Sigmoid colon (tissue), 7 donors: ENCODE measurements around the gene VPS33B. TPM values are rescaled to one million over a fixed set of nuclear protein-coding genes. Genes with fewer than 3 reads are reported as not detected.

Experiments
- DNase-seq: peaks from one replicate; pipeline ENCODE4 v3.0.0-alpha.2; 2019
- H3K27ac ChIP-seq, 4 donors: fragments of 200-600 bp; sonication (generic); one replicate each; pipeline ENCODE4 v1.5.1; 2016 to 2019; ENCODE audit warnings: mild to moderate bottlenecking in 1 of 4
- H3K27me3 ChIP-seq, 3 donors: fragments of 200-600 bp; sonication (generic); one replicate each; pipeline ENCODE4 v1.5.1; 2019; ENCODE audit warnings: mild to moderate bottlenecking in 1 of 3
- H3K36me3 ChIP-seq, 4 donors: fragments of 200-600 bp; sonication (generic); one replicate each; pipeline ENCODE4 v1.5.1; 2016 to 2019
- H3K4me1 ChIP-seq, 4 donors: fragments of 200-600 bp; sonication (generic); one replicate each; pipeline ENCODE4 v1.5.1; 2017 to 2019
- H3K4me3 ChIP-seq, 4 donors: fragments of 200-600 bp; sonication (generic); one replicate each; pipeline ENCODE4 v1.5.1; 2017 to 2019; ENCODE audit warnings: mild to moderate bottlenecking in 2 of 4, moderate library complexity in 1 of 4
- H3K9me3 ChIP-seq, 4 donors: fragments of 200-600 bp in 3 of 4; sonication (generic) in 3 of 4; one replicate each; pipeline versions ENCODE4 v1.5.1 to v1.6.1; 2013 to 2019
- EP300 ChIP-seq, 4 donors: sonication (generic); formaldehyde crosslinking; IDR thresholded peaks; one replicate each; pipeline ENCODE4 v1.6.1; 2017; ENCODE audit warnings: antibody characterized with exemption in 4 of 4
- POLR2A ChIP-seq, 2 donors: fragments of 450-650 bp; IDR thresholded peaks; one replicate each; pipeline ENCODE4 v1.6.1; 2016; ENCODE audit warnings: antibody characterized with exemption in 2 of 2, mild to moderate bottlenecking in 2 of 2, moderate library complexity in 2 of 2
- POLR2AphosphoS5 ChIP-seq, 4 donors: sonication (generic); formaldehyde crosslinking; IDR thresholded peaks; one replicate each; pipeline ENCODE4 v1.6.1; 2017; ENCODE audit warnings: antibody characterized with exemption in 4 of 4
- WGBS, 2 donors: extraction: QIAGEN DNeasy Blood & Tissue Kit; methylation state at CpG; one replicate each; pipeline ENCODE4 v1.1.7; 2013; 5-methylcytosine and 5-hydroxymethylcytosine counted together
- intact Hi-C: fragments of 100-400 bp; cut with DNase I; formaldehyde crosslinking; loops from one replicate; pipeline ENCODE4 v1.15.1; 2023
- polyA plus RNA-seq, 3 donors: library from polyadenylated mRNA; stranded (reverse); fragments of 200-250 nt; gene quantifications; one replicate each; pipeline ENCODE4 v1.2.3, GENCODE V29; 2013
- total RNA-seq, 4 donors: library from RNA; depleted of rRNA; stranded (reverse); fragments of >200 nt; gene quantifications; one replicate each; pipeline ENCODE4 v1.1.0, GENCODE V29; 2016
- TF ChIP-seq, protein P1 (sequence below), 4 experiments: fragments of 450-650 bp in 3 of 4; fragments of 200-600 bp in 1 of 4; IDR thresholded peaks; one replicate each; pipeline ENCODE4 v1.5.1; 2016 to 2019; ENCODE audit warnings: antibody characterized with exemption in 4 of 4, mild to moderate bottlenecking in 3 of 4, moderate library complexity in 2 of 4
- donor health status: healthy with polysubstance abuse.
- donor health status: Bipolar disorder and iron deficiency.
- donor health status: healthy.

Gene VPS33B
- total and polyA plus RNA-seq, 7 donors = 6.6 to 13.4 (median 8.3) TPM

DNA sequence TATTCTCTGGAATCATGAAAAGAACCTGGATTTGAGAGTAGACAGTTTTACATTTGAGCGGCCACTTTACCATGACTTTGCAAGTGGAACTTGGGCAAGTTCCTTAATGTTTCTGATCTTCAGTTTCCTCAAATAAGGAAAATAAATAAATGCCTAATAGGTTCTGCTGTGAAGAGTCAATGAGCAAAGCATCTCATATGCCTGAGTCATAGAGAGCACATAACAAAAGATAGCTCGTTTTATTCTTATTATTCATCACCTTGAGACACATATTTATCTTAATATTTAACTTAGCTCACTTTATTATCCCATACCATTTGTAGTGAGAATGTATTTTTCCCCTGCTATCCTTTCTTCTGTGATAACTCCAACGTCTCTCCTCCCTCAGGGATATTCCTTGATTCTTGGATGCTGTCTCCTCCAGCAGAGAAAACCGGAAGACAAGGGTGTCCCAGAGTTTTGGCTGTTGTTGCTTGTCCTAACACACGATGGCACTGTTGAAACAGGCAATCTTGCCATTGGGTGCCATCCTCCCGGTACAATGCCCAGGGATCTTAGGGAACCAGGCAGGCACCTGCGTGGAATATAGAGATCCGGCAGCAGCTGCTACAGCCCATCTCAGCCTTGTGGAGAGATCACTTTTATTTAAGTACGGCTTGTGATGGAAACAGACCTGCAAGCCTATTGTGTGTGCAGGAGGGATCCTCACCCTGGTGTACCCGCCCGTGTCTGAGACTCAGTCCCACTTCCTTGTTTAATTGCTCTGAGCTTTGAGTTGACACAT lies 33.3 kb upstream of the VPS33B start:
- H3K4me1 ChIP-seq = peaks cover 0 to 4% (median 0%) of the 10 kb centered on the region in 4 donors
- H3K4me3 ChIP-seq = no peak overlapping the region
- 14 to 24% methylated on average over 11 of the region's 11 CpGs for WGBS, 2 donors
- H3K27me3 ChIP-seq = peaks cover 0 to 53% (median 0%) of the 10 kb centered on the region in 3 donors
- no peaks in the 10 kb centered on the region for H3K36me3 ChIP-seq
- DNase-seq = peak; percentile 72
- intact Hi-C loops = loop anchor here (1.0 to 5.0 kb wide), 2 partner anchors 172 to 216 kb away; no protein-coding TSS in a partner anchor
- TF ChIP-seq POLR2AphosphoS5 (IDR thresholded peaks at IDR 0.05) = no peak
- TF ChIP-seq POLR2A (IDR thresholded peaks at IDR 0.05) = no peak
- TF ChIP-seq, protein P1, sequence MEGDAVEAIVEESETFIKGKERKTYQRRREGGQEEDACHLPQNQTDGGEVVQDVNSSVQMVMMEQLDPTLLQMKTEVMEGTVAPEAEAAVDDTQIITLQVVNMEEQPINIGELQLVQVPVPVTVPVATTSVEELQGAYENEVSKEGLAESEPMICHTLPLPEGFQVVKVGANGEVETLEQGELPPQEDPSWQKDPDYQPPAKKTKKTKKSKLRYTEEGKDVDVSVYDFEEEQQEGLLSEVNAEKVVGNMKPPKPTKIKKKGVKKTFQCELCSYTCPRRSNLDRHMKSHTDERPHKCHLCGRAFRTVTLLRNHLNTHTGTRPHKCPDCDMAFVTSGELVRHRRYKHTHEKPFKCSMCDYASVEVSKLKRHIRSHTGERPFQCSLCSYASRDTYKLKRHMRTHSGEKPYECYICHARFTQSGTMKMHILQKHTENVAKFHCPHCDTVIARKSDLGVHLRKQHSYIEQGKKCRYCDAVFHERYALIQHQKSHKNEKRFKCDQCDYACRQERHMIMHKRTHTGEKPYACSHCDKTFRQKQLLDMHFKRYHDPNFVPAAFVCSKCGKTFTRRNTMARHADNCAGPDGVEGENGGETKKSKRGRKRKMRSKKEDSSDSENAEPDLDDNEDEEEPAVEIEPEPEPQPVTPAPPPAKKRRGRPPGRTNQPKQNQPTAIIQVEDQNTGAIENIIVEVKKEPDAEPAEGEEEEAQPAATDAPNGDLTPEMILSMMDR (IDR thresholded peaks at IDR 0.05) = peak; percentile 43 to 71 (median 57)
- TF ChIP-seq EP300 (IDR thresholded peaks at IDR 0.05) = no peak
- H3K27ac ChIP-seq = no peak overlapping the region
- H3K9me3 ChIP-seq = no peaks in the 10 kb centered on the region

DNA sequence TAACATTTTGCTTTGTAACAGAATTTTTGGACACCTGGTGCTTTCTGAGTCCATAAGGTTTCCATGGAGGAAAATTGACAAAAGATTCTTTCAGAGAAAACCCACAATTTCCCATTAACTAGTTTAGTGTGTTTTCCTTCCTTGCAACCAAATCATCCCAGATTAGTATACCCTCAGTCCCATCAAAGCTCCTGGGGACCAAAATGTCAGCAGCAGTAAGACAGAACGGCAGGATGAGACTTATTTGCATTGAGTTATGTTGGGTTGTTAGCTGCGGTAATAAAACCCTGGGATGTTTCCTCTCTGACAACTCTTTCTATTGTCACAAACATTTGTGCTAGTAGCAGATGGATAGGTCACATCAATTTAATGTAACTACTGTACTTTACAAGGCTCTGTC lies 32.4 kb upstream of the VPS33B start:
- H3K27ac ChIP-seq = no peak overlapping the region
- H3K9me3 ChIP-seq = no peaks in the 10 kb centered on the region
- peaks cover 0 to 4% (median 0%) of the 10 kb centered on the region in 4 donors for H3K4me1 ChIP-seq
- TF ChIP-seq EP300 (IDR thresholded peaks at IDR 0.05) (no peak), POLR2A (IDR thresholded peaks at IDR 0.05) (no peak), POLR2AphosphoS5 (IDR thresholded peaks at IDR 0.05) (no peak)
- TF ChIP-seq, protein P1 (IDR thresholded peaks at IDR 0.05) = no peak
- no peak overlapping the region for H3K4me3 ChIP-seq
- intact Hi-C loops = loop anchor here (5.0 kb wide), 1 partner anchor 172 kb away; no protein-coding TSS in a partner anchor
- 8 to 20% methylated on average over 2 of the region's 2 CpGs for WGBS, 2 donors
- no peaks in the 10 kb centered on the region for H3K36me3 ChIP-seq
- DNase-seq = no peak
- peaks cover 0 to 53% (median 0%) of the 10 kb centered on the region in 3 donors for H3K27me3 ChIP-seq

DNA sequence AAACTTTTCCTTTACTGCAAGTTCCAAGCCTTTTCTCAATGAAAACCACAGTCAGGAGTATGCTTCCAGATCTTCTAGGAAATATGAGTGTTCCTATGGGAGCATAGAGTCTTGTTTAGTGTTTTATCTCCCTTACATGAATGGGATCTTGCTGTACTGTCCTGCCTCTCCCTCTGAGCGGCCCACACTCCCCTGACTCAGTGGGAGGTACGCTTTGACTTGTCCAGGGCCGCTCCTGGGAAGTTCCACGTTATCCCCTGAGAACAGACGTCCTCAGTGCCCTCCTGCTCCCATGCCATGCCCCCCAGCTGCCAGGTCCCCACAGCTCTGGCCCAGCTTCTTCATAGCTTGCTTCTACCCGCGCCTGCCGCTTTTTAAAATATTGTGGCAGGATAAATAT lies 28.9 kb upstream of the VPS33B start:
- intact Hi-C loops = loop anchor here (2.0 kb wide), 1 partner anchor 96 kb away; the partner anchor contains the start of gene RCCD1
- no peak overlapping the region for H3K27ac ChIP-seq
- whole genome bisulfite sequencing, 2 donors = 65 to 83% methylated on average over 8 of the region's 8 CpGs
- peaks cover 0 to 4% (median 0%) of the 10 kb centered on the region in 4 donors for H3K4me1 ChIP-seq
- H3K9me3 ChIP-seq = no peaks in the 10 kb centered on the region
- TF ChIP-seq POLR2A (IDR thresholded peaks at IDR 0.05) (no peak), EP300 (IDR thresholded peaks at IDR 0.05) (no peak), POLR2AphosphoS5 (IDR thresholded peaks at IDR 0.05) (no peak)
- TF ChIP-seq, protein P1 (IDR thresholded peaks at IDR 0.05) = no peak
- H3K27me3 ChIP-seq = peaks cover 0 to 22% (median 0%) of the 10 kb centered on the region in 3 donors
- DNase-seq = no peak
- no peak overlapping the region for H3K4me3 ChIP-seq
- no peaks in the 10 kb centered on the region for H3K36me3 ChIP-seq

DNA sequence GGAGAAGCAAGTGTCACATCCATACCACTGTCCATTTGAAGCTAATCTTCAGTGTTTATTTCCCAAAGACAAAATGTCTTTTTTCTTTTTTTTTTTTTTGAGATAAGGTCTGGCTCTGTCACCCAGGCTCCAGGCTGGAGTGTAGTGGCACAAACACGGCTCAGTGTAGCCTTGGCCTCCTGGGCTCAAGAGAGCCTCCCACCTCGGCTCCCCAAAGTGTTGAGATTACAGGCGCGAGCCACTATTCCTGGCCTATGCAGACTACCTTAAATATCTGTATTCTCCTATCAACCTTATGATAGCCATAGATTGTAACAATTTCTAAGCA lies 27.7 kb upstream of the VPS33B start:
- intact Hi-C loops = loop anchor here (2.0 kb wide), 1 partner anchor 95 kb away; the partner anchor contains the start of gene RCCD1
- DNase-seq = no peak
- Histone ChIP-seq H3K27me3 (peaks cover 0 to 15% (median 0%) of the 10 kb centered on the region in 3 donors), H3K4me1 (no peaks in the 10 kb centered on the region), H3K27ac (no peak overlapping the region), H3K9me3 (no peaks in the 10 kb centered on the region), H3K4me3 (no peak overlapping the region), H3K36me3 (no peaks in the 10 kb centered on the region)
- TF ChIP-seq POLR2AphosphoS5 (IDR thresholded peaks at IDR 0.05) (no peak), POLR2A (IDR thresholded peaks at IDR 0.05) (no peak), EP300 (IDR thresholded peaks at IDR 0.05) (no peak)
- TF ChIP-seq, protein P1 (IDR thresholded peaks at IDR 0.05) = no peak
- WGBS, 2 donors = 57 to 68% methylated on average over 4 of the region's 4 CpGs
